Measurements from ENCODE around the gene XPNPEP2.

DNA sequence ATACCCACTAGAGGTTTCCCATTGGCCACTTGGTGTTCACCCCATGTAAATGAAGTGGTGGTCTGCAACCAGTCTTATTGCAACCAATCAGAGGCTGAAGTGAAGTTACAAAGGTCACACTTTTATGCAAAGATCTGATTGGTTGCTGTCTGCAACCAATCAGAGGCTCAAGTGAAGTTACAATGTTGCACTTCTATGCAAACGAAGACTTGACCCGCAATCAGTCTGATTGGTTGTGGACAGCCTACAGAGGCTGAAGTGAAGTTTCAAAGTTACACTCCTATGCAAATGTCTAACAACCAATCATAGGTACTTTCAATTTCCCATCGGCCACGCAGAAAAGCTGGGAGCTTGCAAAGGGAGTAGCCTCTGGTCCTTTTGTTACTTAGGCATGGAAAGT is 22.3 kb upstream of the XPNPEP2 start:
- TF ChIP-seq, protein P1, sequence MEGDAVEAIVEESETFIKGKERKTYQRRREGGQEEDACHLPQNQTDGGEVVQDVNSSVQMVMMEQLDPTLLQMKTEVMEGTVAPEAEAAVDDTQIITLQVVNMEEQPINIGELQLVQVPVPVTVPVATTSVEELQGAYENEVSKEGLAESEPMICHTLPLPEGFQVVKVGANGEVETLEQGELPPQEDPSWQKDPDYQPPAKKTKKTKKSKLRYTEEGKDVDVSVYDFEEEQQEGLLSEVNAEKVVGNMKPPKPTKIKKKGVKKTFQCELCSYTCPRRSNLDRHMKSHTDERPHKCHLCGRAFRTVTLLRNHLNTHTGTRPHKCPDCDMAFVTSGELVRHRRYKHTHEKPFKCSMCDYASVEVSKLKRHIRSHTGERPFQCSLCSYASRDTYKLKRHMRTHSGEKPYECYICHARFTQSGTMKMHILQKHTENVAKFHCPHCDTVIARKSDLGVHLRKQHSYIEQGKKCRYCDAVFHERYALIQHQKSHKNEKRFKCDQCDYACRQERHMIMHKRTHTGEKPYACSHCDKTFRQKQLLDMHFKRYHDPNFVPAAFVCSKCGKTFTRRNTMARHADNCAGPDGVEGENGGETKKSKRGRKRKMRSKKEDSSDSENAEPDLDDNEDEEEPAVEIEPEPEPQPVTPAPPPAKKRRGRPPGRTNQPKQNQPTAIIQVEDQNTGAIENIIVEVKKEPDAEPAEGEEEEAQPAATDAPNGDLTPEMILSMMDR (IDR thresholded peaks at IDR 0.05) = no peak
- no peak for TF ChIP-seq POLR2A (IDR thresholded peaks at IDR 0.05)

Data from heart left ventricle (tissue), 13 donors.